ENCODE measurements around the gene ABCC8.

The ABCC8 gene

GRCh38 chr11:17443000-17443399, 33.6 kb downstream of the ABCC8 start:
- no peak for TF ChIP-seq CTCF (IDR thresholded peaks at IDR 0.05; ENCODE audit: low read depth, low read length, missing control alignments)
- H3K4me3 ChIP-seq (replicated peaks; ENCODE audit: low read depth, low read length): no peak overlapping the region
- no peak for DNase-seq (ENCODE audit: extremely low read depth, low read depth)

GRCh38 chr11:17439316-17439782, 37.3 kb downstream of the ABCC8 start:
- no peak overlapping the region for H3K4me3 ChIP-seq (replicated peaks; ENCODE audit: low read depth, low read length)
- no peak for DNase-seq (ENCODE audit: extremely low read depth, low read depth)
- TF ChIP-seq CTCF (IDR thresholded peaks at IDR 0.05; ENCODE audit: low read depth, low read length, missing control alignments): no peak

GRCh38 chr11:17437366-17437765, 39.3 kb downstream of the ABCC8 start:
- DNase-seq (ENCODE audit: extremely low read depth, low read depth): no peak

GRCh38 chr11:17434108-17434507, 42.5 kb downstream of the ABCC8 start:
- no peak for TF ChIP-seq CTCF (IDR thresholded peaks at IDR 0.05; ENCODE audit: low read depth, low read length, missing control alignments)
- no peak overlapping the region for H3K4me3 ChIP-seq (replicated peaks; ENCODE audit: low read depth, low read length)
- no peak for DNase-seq (ENCODE audit: extremely low read depth, low read depth)

More at GRCh38 chr11:17437366-17437765, 39.3 kb downstream of the ABCC8 start:
- no peak overlapping the region for H3K4me3 ChIP-seq (replicated peaks; ENCODE audit: low read depth, low read length)
- no peak for TF ChIP-seq CTCF (IDR thresholded peaks at IDR 0.05; ENCODE audit: low read depth, low read length, missing control alignments)

- no peak for TF ChIP-seq CTCF (IDR thresholded peaks at IDR 0.05; ENCODE audit: low read depth, low read length, missing control alignments)
- DNase-seq (ENCODE audit: extremely low read depth, low read depth): no peak
- H3K4me3 ChIP-seq (replicated peaks; ENCODE audit: low read depth, low read length): no peak overlapping the region
These were observed 44.6 kb downstream of the ABCC8 start for GRCh38 chr11:17432002-17432401.

- no peak for TF ChIP-seq CTCF (IDR thresholded peaks at IDR 0.05; ENCODE audit: low read depth, low read length, missing control alignments)
- H3K4me3 ChIP-seq (replicated peaks; ENCODE audit: low read depth, low read length): no peak overlapping the region
- DNase-seq (ENCODE audit: extremely low read depth, low read depth): no peak
These were observed 45.5 kb downstream of the ABCC8 start for GRCh38 chr11:17431139-17431538.

GRCh38 chr11:17430616-17431015, 46.0 kb downstream of the ABCC8 start:
- H3K4me3 ChIP-seq (replicated peaks; ENCODE audit: low read depth, low read length): no peak overlapping the region

More at GRCh38 chr11:17430616-17431015, 46.0 kb downstream of the ABCC8 start:
- no peak for TF ChIP-seq CTCF (IDR thresholded peaks at IDR 0.05; ENCODE audit: low read depth, low read length, missing control alignments)
- no peak for DNase-seq (ENCODE audit: extremely low read depth, low read depth)
